Vagina (tissue), 2 donors: ENCODE data around the gene UMODL1. TPM values are rescaled to one million over a fixed set of nuclear protein-coding genes. Genes with fewer than 3 reads are reported as not detected.

ENCODE experiments used
- DNase-seq, 2 donors: peaks; one replicate each; pipeline ENCODE4 v3.0.0-alpha.2; 2017; ENCODE audit errors: extremely low spot score in 2 of 2
- H3K27ac ChIP-seq: fragments of 200-600 bp; sonication (generic); one replicate; pipeline ENCODE4 v1.5.1; 2019
- H3K27me3 ChIP-seq: fragments of 200-600 bp; sonication (generic); one replicate; pipeline ENCODE4 v1.5.1; 2019
- H3K36me3 ChIP-seq, 2 donors: fragments of 200-600 bp; sonication (generic); one replicate each; pipeline ENCODE4 v1.5.1; 2017 to 2019
- H3K4me1 ChIP-seq: fragments of 200-600 bp; sonication (generic); one replicate; pipeline ENCODE4 v1.5.1; 2019
- H3K4me3 ChIP-seq, 2 donors: fragments of 200-600 bp; sonication (generic); 1 replicate in 1 of 2; 2 replicates in 1 of 2; pipeline ENCODE4 v1.5.1; 2016 to 2019
- H3K9me3 ChIP-seq: fragments of 200-600 bp; sonication (generic); one replicate; pipeline ENCODE4 v1.5.1; 2019
- CTCF ChIP-seq, 3 experiments: fragments of 450-650 bp in 2 of 3; fragments of 200-600 bp in 1 of 3; sonication (generic) in 1 of 3; IDR thresholded peaks; one replicate each; pipeline ENCODE4 v1.5.1; 2017 to 2019; ENCODE audit warnings: antibody characterized with exemption in 3 of 3, mild to moderate bottlenecking in 2 of 3, moderate library complexity in 2 of 3
- POLR2A ChIP-seq, 2 donors: fragments of 450-650 bp; IDR thresholded peaks; one replicate each; pipeline ENCODE4 v1.6.1; 2017; ENCODE audit warnings: antibody characterized with exemption in 2 of 2, mild to moderate bottlenecking in 2 of 2, moderate library complexity in 2 of 2
- POLR2AphosphoS5 ChIP-seq, 2 donors: sonication (generic); formaldehyde crosslinking; IDR thresholded peaks; one replicate each; pipeline ENCODE4 v1.9.0; 2017; ENCODE audit warnings: antibody characterized with exemption in 2 of 2, mild to moderate bottlenecking in 2 of 2, low read depth in 1 of 2; ENCODE audit not compliant: insufficient read depth in 1 of 2
- intact Hi-C: fragments of 100-400 bp; cut with DNase I; formaldehyde crosslinking; loops from one replicate; pipeline ENCODE4 v1.15.1; 2023
- total RNA-seq: library from RNA; depleted of rRNA; stranded (reverse); fragments of >200 nt; gene quantifications from one replicate; pipeline ENCODE4 v1.2.3, GENCODE V29; 2016

UMODL1 gene
- total RNA-seq, 1 donor from 2014 or later, result not detected

- peak; percentile 87 to 93 for DNase-seq
- intact Hi-C loops, result no loop called here
- no peak for TF ChIP-seq POLR2A (IDR thresholded peaks at IDR 0.05)
- no peak for TF ChIP-seq CTCF (IDR thresholded peaks at IDR 0.05)
- TF ChIP-seq POLR2AphosphoS5 (IDR thresholded peaks at IDR 0.05; ENCODE audit: insufficient read depth in 1 of 2, low read depth in 1 of 2), result peak in 1 of 2 donors; percentile 33
- no peaks in the 10 kb centered on the region for H3K9me3 ChIP-seq
- no peaks in the 10 kb centered on the region for H3K36me3 ChIP-seq
- H3K4me1 ChIP-seq, result no peaks in the 10 kb centered on the region
- no peak overlapping the region for H3K4me3 ChIP-seq
- no peak overlapping the region for H3K27ac ChIP-seq
- no peaks in the 10 kb centered on the region for H3K27me3 ChIP-seq
Observed at GRCh38 chr21:42171091-42172053, 100.3 kb downstream of the UMODL1 start.

GRCh38 chr21:42172596-42173483 lies 101.7 kb downstream of the UMODL1 start:
- intact Hi-C loops, result no loop called here
- no peak overlapping the region for H3K27ac ChIP-seq
- peak; percentile 80 to 91 for DNase-seq
- no peaks in the 10 kb centered on the region for H3K27me3 ChIP-seq
- no peak for TF ChIP-seq CTCF (IDR thresholded peaks at IDR 0.05)
- no peak for TF ChIP-seq POLR2A (IDR thresholded peaks at IDR 0.05)
- no peak for TF ChIP-seq POLR2AphosphoS5 (IDR thresholded peaks at IDR 0.05; ENCODE audit: insufficient read depth in 1 of 2, low read depth in 1 of 2)
- H3K4me3 ChIP-seq, result no peak overlapping the region
- no peaks in the 10 kb centered on the region for H3K4me1 ChIP-seq
- H3K9me3 ChIP-seq, result no peaks in the 10 kb centered on the region
- H3K36me3 ChIP-seq, result no peaks in the 10 kb centered on the region

GRCh38 chr21:42174173-42174572 lies 103.1 kb downstream of the UMODL1 start:
- no peaks in the 10 kb centered on the region for H3K4me1 ChIP-seq
- intact Hi-C loops, result no loop called here
- no peaks in the 10 kb centered on the region for H3K9me3 ChIP-seq
- H3K27me3 ChIP-seq, result no peaks in the 10 kb centered on the region
- no peak overlapping the region for H3K4me3 ChIP-seq
- TF ChIP-seq CTCF (IDR thresholded peaks at IDR 0.05) (no peak), POLR2AphosphoS5 (IDR thresholded peaks at IDR 0.05; ENCODE audit: insufficient read depth in 1 of 2, low read depth in 1 of 2) (no peak), POLR2A (IDR thresholded peaks at IDR 0.05) (no peak)
- H3K27ac ChIP-seq, result no peak overlapping the region
- DNase-seq, result peak; percentile 55 to 76
- H3K36me3 ChIP-seq, result no peaks in the 10 kb centered on the region

GRCh38 chr21:42175110-42175710 lies 104.1 kb downstream of the UMODL1 start:
- Histone ChIP-seq H3K27me3 (no peaks in the 10 kb centered on the region), H3K9me3 (no peaks in the 10 kb centered on the region), H3K4me3 (no peak overlapping the region), H3K36me3 (no peaks in the 10 kb centered on the region), H3K4me1 (no peaks in the 10 kb centered on the region), H3K27ac (no peak overlapping the region)
- TF ChIP-seq CTCF (IDR thresholded peaks at IDR 0.05), result no peak
- no peak for TF ChIP-seq POLR2AphosphoS5 (IDR thresholded peaks at IDR 0.05; ENCODE audit: insufficient read depth in 1 of 2, low read depth in 1 of 2)
- TF ChIP-seq POLR2A (IDR thresholded peaks at IDR 0.05), result no peak
- intact Hi-C loops, result no loop called here
- peak in 1 of 2 donors; percentile 28 for DNase-seq
